Measurements from ENCODE around the gene ANKRD53. TPM values are rescaled to one million over a fixed set of nuclear protein-coding genes. Genes with fewer than 3 reads are reported as not detected.
A peak's percentile ranks its signal among the peaks of the same experiment; 100 is the strongest.
"Not testable (repeated sequence)": the region's sequence is repeated elsewhere in the genome, so short reads cannot be mapped to it uniquely, and the experiment has no call there.

Gene ANKRD53
- total RNA-seq, 1 donor from 2014 or later: 0.38 TPM

GRCh38 chr2:70985956-70986355, 7.5 kb downstream of the ANKRD53 start:
- no peak for DNase-seq (ENCODE audit: low spot score)
- intact Hi-C loops (cut with DNase I): no loop called here

DNA sequence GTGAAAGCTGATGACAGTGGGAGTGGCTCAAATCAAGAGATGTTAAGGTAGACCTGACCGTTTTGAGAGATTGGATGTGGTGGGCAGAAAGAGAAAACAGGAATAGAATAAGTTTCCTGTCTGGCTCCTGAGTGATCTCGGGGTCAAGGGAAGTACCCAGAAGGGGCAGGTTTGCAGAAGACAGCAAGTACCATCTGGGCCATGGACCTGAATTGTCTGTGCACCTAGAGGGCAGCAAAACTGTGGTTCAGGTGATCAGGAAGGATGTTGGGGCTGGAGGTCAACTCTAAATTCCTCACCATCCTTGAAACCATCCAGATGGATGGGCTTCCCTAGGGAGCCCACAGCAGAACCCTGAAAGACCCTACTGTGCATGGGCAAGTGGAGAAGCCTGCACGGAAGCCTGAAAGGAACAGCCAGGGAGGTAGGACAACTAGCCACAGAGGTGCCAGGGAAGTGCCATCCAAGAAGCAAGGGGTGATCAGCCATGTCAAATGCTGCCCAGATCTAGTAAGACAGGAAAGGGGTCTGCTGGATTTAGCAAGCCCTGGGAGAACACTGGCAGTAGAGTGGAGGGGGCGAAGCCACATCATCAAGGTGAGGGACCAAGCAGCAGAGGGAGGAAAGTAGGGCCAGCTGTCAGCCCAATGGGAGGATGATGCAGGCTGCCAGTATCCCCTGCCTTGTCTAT, 8.2 kb downstream of the ANKRD53 start:
- intact Hi-C loops (cut with DNase I): no loop called here
- peak; percentile 54 for DNase-seq (ENCODE audit: low spot score)

GRCh38 chr2:70987386-70987785, 9.0 kb downstream of the ANKRD53 start:
- peak; percentile 36 for DNase-seq (ENCODE audit: low spot score)
- intact Hi-C loops (cut with DNase I): no loop called here

GRCh38 chr2:70988151-70988550, 9.7 kb downstream of the ANKRD53 start:
- intact Hi-C loops (cut with DNase I): no loop called here
- DNase-seq (ENCODE audit: low spot score): peak; percentile 57

DNA sequence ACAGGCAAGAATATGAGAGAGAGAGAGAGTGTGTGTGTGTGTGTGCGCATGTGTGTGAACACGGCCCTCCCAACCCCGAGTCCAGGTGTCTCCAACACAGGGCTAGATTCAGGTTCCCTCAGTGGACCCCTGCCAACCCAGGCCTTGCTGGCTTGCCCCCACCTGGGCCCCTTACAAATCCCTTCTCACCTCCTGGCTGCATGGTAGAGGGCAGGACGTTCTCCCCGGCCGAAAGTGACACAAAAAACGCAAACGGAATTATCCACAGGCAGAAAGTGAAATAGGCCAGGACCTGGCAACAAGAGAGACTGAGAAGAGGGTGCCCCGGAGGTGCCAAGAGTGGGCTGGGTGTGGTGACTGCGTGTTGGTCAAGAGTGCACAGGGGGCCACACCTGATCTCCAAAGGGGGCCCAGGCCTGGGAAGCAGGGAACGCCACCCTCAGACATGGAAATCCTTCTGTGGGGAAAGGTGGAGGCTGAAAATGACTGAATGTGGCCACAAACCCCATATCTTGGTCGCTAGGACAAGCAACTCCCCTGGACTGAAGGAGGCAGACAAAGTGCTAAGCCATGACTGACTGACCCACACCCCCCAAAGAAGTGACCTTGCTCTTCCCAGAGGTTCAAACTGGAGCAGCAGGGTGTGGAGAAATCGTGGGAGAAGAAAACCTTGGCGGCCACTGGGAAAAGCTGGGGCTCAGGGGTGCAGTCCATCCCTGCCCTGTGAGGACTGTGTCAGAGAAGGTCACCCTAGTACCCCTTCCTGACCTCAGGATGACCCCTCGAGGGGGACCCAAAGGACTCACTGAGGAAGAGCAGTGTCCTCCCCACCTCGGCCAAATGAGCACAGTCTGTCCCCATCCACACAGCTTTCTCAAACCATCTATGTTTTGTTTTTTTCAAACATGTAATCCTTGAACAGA, 10.6 kb downstream of the ANKRD53 start:
- intact Hi-C loops (cut with DNase I): no loop called here
- peak; percentile 39 for DNase-seq (ENCODE audit: low spot score)

GRCh38 chr2:70990216-70990615, 11.8 kb downstream of the ANKRD53 start:
- intact Hi-C loops (cut with DNase I): loop anchor here (5.0 kb wide), 1 partner anchor 77 kb away; the partner anchor contains the start of gene NAGK

DNA sequence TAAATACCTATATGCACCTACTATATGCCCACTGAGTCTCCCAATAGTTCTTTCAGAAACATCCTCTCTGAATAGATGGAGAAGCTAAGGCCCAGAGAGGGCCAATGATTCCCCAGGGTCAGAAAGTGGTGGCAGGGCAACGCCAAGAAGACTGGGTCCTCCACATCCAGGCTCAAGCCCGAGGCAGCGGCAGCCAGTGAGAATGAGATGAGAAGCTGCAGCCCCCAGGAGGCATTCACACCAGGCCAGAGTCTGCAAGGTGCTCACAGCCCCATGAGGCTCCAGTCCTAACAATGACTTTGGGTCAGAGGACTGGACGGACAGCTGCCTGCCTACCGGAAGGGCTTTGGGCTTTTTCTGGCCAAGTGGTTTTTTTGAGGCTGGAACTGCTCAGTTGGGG, 12.7 kb downstream of the ANKRD53 start:
- DNase-seq (ENCODE audit: low spot score): peak; percentile 53
- intact Hi-C loops (cut with DNase I): loop anchor here (5.0 kb wide), 1 partner anchor 76 kb away; the partner anchor contains the start of gene NAGK

More at GRCh38 chr2:70990216-70990615, 11.8 kb downstream of the ANKRD53 start:
- DNase-seq (ENCODE audit: low spot score): no peak

DNA sequence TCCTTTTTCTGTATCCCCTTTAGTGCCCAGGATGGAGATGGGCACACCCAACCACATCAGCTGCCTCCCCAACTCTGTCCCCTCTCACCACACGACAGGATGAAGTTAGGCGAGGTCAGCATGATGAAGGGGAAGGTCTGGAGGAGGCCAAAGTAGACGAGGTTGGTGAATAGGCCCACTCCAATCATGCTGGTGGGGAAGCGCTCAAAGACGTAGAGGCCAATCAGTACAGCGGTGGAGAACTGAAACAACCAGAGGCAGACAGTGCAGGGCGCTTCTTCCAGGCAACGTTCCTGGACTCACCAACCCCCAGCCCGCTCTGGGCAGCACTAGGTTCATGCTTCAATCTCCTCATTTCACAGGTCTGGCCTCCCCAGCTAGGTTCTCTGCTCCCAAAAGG, 13.3 kb downstream of the ANKRD53 start:
- intact Hi-C loops (cut with DNase I): loop anchor here (5.0 kb wide), 1 partner anchor 76 kb away; the partner anchor contains the start of gene NAGK
- DNase-seq (ENCODE audit: low spot score): peak; percentile 29

GRCh38 chr2:70992945-70993853, 14.8 kb downstream of the ANKRD53 start:
- intact Hi-C loops (cut with DNase I): loop anchor here (5.0 kb wide), 1 partner anchor 74 kb away; the partner anchor contains the start of gene NAGK
- DNase-seq (ENCODE audit: low spot score): peak; percentile 47

GRCh38 chr2:70994009-70994698, 15.7 kb downstream of the ANKRD53 start:
- intact Hi-C loops (cut with DNase I): loop anchor here (5.0 kb wide), 1 partner anchor 73 kb away; the partner anchor contains the start of gene NAGK
- peak; percentile 75 for DNase-seq (ENCODE audit: low spot score)

- intact Hi-C loops (cut with DNase I): loop anchor here (5.0 kb wide), 1 partner anchor 72 kb away; the partner anchor contains the start of gene NAGK
- peak; percentile 95 for DNase-seq (ENCODE audit: low spot score)
These were observed 16.4 kb downstream of the ANKRD53 start, which contains the start of gene TEX261 for GRCh38 chr2:70994699-70995425. TSS of gene TEX261 (minus strand) at chr2:70994873. CDS start at chr2:70994757, 116 bp downstream.

GRCh38 chr2:70995426-70995729, 16.9 kb downstream of the ANKRD53 start:
- intact Hi-C loops (cut with DNase I): no loop called here
- peak; percentile 46 for DNase-seq (ENCODE audit: low spot score)

DNA sequence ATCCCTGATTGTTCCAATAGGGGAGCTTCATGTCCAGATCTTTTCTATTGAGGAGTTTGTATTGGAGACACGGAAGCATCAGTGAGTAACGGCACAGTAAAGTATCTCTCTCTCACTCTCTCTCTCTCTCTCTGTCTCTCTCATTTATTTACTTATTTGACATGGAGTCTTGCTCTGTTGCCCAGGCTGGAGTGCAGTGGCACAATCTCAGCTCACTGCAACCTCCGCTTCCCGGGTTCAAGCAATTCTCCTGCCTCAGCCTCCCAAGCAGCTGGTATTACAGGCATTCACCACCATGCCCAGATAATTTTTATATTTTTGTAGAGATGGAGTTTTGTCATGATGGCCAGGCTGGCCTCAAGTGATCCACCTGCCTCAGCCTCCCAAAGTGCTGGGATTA, 20.5 kb downstream of the ANKRD53 start:
- intact Hi-C loops (cut with DNase I): not testable (repeated sequence)
- peak; percentile 22 for DNase-seq (ENCODE audit: low spot score)

- intact Hi-C loops (cut with DNase I): no loop called here
- peak; percentile 29 for DNase-seq (ENCODE audit: low spot score)
These were observed 20.9 kb downstream of the ANKRD53 start for GRCh38 chr2:70999362-70999761.

DNA sequence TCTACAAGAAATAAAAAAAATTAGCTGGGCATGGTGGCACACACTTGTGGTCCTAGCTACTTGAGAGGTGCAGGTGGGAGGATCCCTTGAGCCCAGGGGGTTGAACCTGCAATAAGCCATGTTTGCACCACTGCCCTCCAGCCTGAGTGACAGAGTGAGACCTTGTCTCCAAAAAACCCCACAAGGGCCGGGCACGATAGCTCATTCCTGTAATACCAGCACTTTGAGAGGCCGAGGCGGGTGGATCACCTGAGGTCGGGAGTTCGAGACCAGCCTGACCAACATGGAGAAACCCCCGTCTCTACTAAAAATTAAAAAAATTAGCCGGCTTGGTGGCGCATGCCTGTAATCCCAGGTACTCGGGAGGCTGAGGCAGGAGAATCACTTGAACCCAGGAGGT, 21.5 kb downstream of the ANKRD53 start:
- intact Hi-C loops (cut with DNase I); DNase-seq (ENCODE audit: low spot score): not testable (repeated sequence)

- intact Hi-C loops (cut with DNase I): no loop called here
- DNase-seq (ENCODE audit: low spot score): peak; percentile 93
These were observed 22.6 kb downstream of the ANKRD53 start for GRCh38 chr2:71000780-71001591.

- intact Hi-C loops (cut with DNase I): no loop called here
- DNase-seq (ENCODE audit: low spot score): no peak
These were observed 23.1 kb downstream of the ANKRD53 start for GRCh38 chr2:71001592-71001927.
